GM19372 (cell line): ENCODE data around the gene IGDCC3.

Experiments
- ATAC-seq: cut with Tn5 transposase; IDR thresholded peaks from one replicate; pipeline ENCODE4 v1.9.1; 2021; ENCODE audit warnings: mild to moderate bottlenecking, low read depth, moderate library complexity; ENCODE audit not compliant: unreplicated experiment

The IGDCC3 gene

GRCh38 chr15:65330934-65331645, 46.7 kb downstream of the IGDCC3 start:
- no peak for ATAC-seq

- no peak for ATAC-seq
Observed at GRCh38 chr15:65329984-65330735, 47.6 kb downstream of the IGDCC3 start.

- ATAC-seq: no peak
Observed at GRCh38 chr15:65329288-65329983, 48.4 kb downstream of the IGDCC3 start.

- no peak for ATAC-seq
Observed at GRCh38 chr15:65328506-65329287, 49.1 kb downstream of the IGDCC3 start.

- no peak for ATAC-seq
Observed at GRCh38 chr15:65327651-65328393, 50.0 kb downstream of the IGDCC3 start.

GRCh38 chr15:65326818-65327217, 51.0 kb downstream of the IGDCC3 start:
- ATAC-seq: no peak

- ATAC-seq: no peak
Observed at GRCh38 chr15:65326117-65326526, 51.7 kb downstream of the IGDCC3 start.

- ATAC-seq: no peak
Observed at GRCh38 chr15:65323071-65323511, 54.7 kb downstream of the IGDCC3 start.

- no peak for ATAC-seq
Observed at GRCh38 chr15:65318870-65319356, 58.9 kb downstream of the IGDCC3 start.

- ATAC-seq: no peak
Observed at GRCh38 chr15:65312400-65312916, 65.3 kb downstream of the IGDCC3 start.

GRCh38 chr15:65311760-65312159, 66.0 kb downstream of the IGDCC3 start:
- no peak for ATAC-seq

GRCh38 chr15:65310431-65311137, 67.2 kb downstream of the IGDCC3 start:
- no peak for ATAC-seq

GRCh38 chr15:65309882-65310418, 67.9 kb downstream of the IGDCC3 start:
- no peak for ATAC-seq

- no peak for ATAC-seq
Observed at GRCh38 chr15:65307978-65308377, 69.8 kb downstream of the IGDCC3 start.

GRCh38 chr15:65306551-65306950, 71.3 kb downstream of the IGDCC3 start:
- ATAC-seq: no peak

- no peak for ATAC-seq
Observed at GRCh38 chr15:65305776-65306175, 72.0 kb downstream of the IGDCC3 start.

- no peak for ATAC-seq
Observed at GRCh38 chr15:65305150-65305758, 72.5 kb downstream of the IGDCC3 start.
